Measurements from ENCODE around the gene BCL11B.

BCL11B gene

DNA sequence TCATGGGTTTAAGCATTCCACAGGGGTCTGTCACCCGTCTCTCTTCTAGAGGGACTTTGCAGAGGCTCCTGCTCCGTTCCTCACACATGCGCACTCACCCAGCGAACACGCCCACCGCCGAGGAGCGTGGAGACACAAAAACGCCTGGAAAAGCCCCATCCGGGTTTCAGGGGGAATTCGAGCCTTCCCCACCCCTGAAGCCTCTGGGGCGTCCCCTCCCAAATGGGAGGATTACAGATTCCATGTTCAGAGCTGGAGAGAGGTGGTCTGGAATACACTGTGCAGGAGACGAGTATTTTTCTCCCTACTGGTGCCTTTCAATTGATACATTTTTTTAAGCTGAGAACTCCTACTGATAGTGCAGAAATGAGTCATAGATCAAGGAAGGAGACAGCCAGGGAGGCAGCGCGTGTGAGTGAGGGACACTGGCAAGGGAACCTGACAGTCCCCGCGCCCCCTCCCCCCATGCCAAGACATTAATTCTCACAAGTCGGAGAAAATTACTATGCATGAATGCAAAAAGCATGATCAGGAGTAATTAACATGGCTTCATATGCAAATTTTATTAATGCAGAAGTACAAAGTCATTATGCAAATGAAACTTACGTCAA, 36.9 kb downstream of the BCL11B start:
- TF ChIP-seq, protein P1, sequence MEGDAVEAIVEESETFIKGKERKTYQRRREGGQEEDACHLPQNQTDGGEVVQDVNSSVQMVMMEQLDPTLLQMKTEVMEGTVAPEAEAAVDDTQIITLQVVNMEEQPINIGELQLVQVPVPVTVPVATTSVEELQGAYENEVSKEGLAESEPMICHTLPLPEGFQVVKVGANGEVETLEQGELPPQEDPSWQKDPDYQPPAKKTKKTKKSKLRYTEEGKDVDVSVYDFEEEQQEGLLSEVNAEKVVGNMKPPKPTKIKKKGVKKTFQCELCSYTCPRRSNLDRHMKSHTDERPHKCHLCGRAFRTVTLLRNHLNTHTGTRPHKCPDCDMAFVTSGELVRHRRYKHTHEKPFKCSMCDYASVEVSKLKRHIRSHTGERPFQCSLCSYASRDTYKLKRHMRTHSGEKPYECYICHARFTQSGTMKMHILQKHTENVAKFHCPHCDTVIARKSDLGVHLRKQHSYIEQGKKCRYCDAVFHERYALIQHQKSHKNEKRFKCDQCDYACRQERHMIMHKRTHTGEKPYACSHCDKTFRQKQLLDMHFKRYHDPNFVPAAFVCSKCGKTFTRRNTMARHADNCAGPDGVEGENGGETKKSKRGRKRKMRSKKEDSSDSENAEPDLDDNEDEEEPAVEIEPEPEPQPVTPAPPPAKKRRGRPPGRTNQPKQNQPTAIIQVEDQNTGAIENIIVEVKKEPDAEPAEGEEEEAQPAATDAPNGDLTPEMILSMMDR (IDR thresholded peaks at IDR 0.05; ENCODE audit: extremely low read depth, missing control alignments), result no peak
- no peak for DNase-seq (ENCODE audit: low spot score)

DNA sequence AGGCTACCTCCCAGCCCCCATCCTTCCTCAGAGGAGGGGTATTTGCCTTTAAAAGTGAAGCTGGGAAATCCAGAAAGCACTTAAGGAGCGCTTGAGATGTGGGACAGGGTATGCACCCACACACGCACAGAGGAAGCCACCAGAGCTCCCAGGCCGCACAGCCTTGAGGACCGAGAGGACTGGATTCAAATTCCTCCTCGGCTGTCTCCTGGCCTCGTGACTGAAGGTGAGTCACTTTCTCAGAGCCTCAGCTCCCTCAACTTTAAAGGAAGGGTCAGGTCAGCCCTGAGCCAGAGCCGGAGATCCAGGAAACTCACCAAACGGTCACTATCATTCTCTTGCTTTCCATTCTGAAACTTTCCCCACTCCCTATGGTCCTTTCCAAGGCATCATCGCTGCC, 37.6 kb downstream of the BCL11B start:
- TF ChIP-seq, protein P1 (IDR thresholded peaks at IDR 0.05; ENCODE audit: extremely low read depth, missing control alignments), result no peak

DNA sequence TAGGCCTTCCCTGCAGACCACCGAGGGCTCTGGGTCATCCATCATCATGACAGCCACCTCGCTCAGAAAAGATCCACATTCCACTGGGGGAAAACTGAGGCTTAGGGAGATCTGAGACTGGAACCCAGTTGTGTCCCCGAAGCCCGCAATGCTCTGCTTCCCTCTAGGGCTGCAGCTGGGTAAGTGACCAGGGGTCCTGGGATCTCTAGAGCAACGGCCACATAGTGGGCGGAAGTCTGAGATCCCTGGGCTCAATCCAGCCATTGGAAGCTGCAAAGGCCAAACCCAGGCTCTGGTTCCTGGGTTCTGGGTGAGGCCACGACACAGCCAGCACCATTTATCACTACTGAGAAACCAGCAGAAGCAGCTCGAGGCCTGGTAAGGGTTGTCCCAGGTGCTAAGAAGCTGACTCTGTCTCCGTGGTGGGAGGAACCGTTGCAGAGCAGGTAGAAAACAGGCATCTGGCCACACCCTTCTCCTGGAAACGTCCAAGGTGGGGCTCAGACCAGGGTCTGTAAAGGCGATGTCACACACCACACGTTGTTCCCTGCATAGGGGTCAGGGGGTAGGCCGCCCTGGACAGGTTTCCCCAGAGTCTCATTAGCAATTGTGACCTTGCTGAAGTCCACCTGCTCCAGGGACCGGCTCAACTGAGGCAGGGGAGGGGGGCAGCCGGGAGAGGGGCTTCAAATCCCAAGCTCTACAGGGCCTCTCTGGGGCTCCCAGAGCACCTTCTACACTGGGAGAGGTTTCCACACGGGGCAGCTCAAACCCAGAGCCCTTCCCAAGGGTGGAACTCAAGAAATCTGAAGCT, 38.6 kb downstream of the BCL11B start:
- TF ChIP-seq, protein P1 (IDR thresholded peaks at IDR 0.05; ENCODE audit: extremely low read depth, missing control alignments), result no peak

More for the DNA sequence above, 37.6 kb downstream of the BCL11B start:
- DNase-seq (ENCODE audit: low spot score), result no peak

DNA sequence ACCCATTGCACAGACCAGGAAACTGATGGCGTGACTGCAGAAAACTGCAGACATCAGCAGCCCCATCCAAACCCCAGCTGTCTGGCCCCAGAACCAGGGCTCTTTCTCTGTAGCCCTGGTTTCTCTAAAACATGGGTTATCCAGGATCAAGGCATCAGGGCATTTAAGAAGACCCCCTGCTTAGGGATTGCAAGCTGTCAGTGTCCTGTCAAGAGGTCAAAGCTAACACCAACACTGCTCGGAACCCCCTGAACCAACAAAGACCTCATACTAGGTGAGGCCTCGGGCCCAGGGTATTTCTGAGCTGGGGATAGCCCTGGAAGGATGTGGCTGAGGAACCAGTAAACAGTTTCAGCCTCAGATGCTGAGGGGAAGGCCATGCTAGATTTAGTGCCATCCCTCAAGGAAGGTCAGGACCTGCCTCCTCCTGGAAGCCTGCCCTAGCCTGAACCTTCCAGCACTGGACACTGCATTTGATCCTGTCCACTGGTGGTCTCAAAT, 39.2 kb downstream of the BCL11B start:
- DNase-seq (ENCODE audit: low spot score), result no peak
- TF ChIP-seq, protein P1 (IDR thresholded peaks at IDR 0.05; ENCODE audit: extremely low read depth, missing control alignments), result no peak

More for the DNA sequence above, 38.6 kb downstream of the BCL11B start:
- no peak for DNase-seq (ENCODE audit: low spot score)

DNA sequence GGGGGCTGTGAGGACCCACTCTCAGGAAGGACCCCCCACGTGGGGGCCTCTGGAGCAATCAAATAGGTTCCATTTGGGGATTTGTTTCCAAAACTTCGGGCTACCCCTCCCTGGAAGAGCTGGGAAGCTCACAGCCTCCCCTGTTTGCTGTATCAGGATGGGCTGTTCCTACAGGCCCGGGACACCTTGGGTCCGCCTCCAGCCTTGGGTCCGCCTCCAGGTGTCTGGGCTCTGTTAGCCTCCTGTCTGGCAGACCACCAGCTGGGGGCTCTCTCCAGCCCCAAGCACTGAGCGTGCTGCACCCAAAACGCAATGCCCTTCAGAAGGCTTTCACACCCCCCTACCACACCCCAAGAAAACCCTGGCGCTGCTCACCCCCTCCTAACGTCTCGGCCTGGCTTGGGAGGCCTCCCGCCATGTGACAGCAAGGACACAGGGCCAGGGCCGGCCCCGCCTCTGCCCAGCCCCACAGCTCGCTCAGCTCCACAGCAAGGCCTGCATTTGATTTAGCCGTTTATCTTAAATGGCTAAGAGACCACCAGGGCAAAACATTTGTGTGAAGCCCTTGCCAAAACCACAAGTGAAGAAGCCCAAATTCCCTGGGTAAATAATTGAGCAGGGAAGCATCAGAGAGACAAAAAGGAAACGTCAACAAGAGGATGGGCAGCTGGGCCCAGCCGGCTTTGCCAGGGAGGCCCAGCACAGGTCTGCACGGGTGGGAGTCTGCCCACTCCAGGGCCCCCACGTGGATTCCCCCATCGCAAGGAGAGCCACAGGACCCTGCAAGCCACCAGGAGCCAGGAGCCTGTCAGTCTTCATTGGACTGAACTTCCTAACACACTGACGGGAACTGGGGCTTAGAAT, 39.9 kb downstream of the BCL11B start:
- no peak for DNase-seq (ENCODE audit: low spot score)
- TF ChIP-seq, protein P1 (IDR thresholded peaks at IDR 0.05; ENCODE audit: extremely low read depth, missing control alignments), result no peak

DNA sequence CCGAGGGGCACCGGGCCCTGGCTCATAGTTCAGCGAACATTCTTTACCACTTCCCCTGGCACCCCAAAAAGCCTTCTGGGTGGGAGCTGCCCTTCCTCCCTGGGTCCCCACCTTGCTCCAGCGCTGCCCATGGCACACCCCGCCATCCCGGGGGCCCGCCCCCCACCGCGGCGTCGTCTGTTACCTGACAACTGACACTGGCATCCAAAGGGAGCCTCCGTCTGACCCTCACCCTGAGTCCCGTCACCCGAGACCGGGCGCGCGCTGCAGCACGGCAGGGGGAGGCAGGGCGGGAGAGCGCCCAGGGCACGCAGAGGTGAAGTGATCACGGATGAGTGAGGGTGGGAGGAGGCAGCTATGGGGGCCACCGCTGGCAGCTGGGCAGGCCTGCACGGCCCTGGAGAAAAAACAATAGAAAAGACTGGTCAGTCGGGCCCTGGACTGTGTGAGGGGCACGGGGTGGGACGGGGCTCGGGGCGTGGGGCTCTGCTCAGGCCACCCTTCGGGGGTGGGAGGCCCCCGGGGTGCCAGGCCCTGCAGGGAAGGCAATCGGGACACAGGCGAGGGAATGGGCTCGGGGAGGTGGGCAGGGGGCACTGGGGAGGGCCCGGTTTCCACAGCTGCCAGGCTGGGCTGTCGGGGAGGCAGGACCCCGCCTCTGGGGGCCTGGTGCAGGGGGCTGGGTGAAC, 40.7 kb downstream of the BCL11B start:
- no peak for DNase-seq (ENCODE audit: low spot score)
- TF ChIP-seq, protein P1 (IDR thresholded peaks at IDR 0.05; ENCODE audit: extremely low read depth, missing control alignments), result no peak

Measured in GM20000 (cell line).